GM23338 (cell line): ENCODE measurements around the gene TRAF3. TPM values are rescaled to one million over a fixed set of nuclear protein-coding genes. Genes with fewer than 3 reads are reported as not detected.

Source experiments
- ATAC-seq: fragments of 200-7000 bp; cut with Tn5 transposase; 3 replicates; pipeline ENCODE4 v1.9.1; 2020
- DNase-seq: peaks from one replicate; pipeline ENCODE4 v3.0.0-alpha.2; 2015; ENCODE audit warnings: low spot score
- H2AFZ ChIP-seq: fragments of 200-600 bp; sonication (generic); 2 replicates; pipeline ENCODE4 v1.8.0; 2016; ENCODE audit warnings: antibody characterized with exemption, mild to moderate bottlenecking, moderate library complexity
- H3F3A ChIP-seq: fragments of 200-600 bp; sonication (generic); replicated peaks from 2 replicates; pipeline ENCODE4 v1.8.0; 2017; ENCODE audit warnings: antibody characterized with exemption, mixed run types, low read depth
- H3K27ac ChIP-seq: fragments of 200-600 bp; sonication (generic); 2 replicates; pipeline ENCODE4 v1.6.1; 2016; ENCODE audit warnings: low read depth
- H3K27me3 ChIP-seq: fragments of 200-600 bp; sonication (generic); 2 replicates; pipeline ENCODE4 v1.8.0; 2016; ENCODE audit warnings: mild to moderate bottlenecking, mixed run types, moderate library complexity; ENCODE audit not compliant: insufficient read depth
- H3K36me3 ChIP-seq: fragments of 200-600 bp; sonication (generic); 2 replicates; pipeline ENCODE4 v1.8.0; 2016; ENCODE audit warnings: mild to moderate bottlenecking; ENCODE audit not compliant: insufficient read depth
- H3K4me1 ChIP-seq: fragments of 200-600 bp; sonication (generic); 2 replicates; pipeline ENCODE4 v1.8.0; 2016; ENCODE audit warnings: mild to moderate bottlenecking, moderate library complexity; ENCODE audit not compliant: insufficient read depth
- H3K4me2 ChIP-seq: fragments of 200-600 bp; sonication (generic); 2 replicates; pipeline ENCODE4 v1.7.1; 2017; ENCODE audit warnings: mixed run types
- H3K4me3 ChIP-seq: fragments of 200-600 bp; sonication (generic); 2 replicates; pipeline ENCODE4 v1.6.1; 2016; ENCODE audit warnings: mixed run types
- H3K79me2 ChIP-seq: fragments of 200-600 bp; sonication (generic); replicated peaks from 2 replicates; pipeline ENCODE4 v1.8.0; 2017; ENCODE audit warnings: mild to moderate bottlenecking; ENCODE audit not compliant: insufficient read depth
- H3K9me2 ChIP-seq: fragments of 200-600 bp; sonication (generic); 2 replicates; pipeline ENCODE4 v1.8.0; 2017; ENCODE audit not compliant: insufficient read depth
- H4K20me1 ChIP-seq: fragments of 200-600 bp; sonication (generic); replicated peaks from 2 replicates; pipeline ENCODE4 v1.8.0; 2017; ENCODE audit warnings: mild to moderate bottlenecking; ENCODE audit not compliant: insufficient read depth
- H3K27ac Mint-ChIP-seq: 2 replicates; pipeline ENCODE4 v1.8.0; 2020; ENCODE audit warnings: inconsistent platforms, mild to moderate bottlenecking, moderate library complexity, mixed read lengths
- H3K27me3 Mint-ChIP-seq: 3 replicates; pipeline ENCODE4 v1.8.0; 2022; ENCODE audit warnings: low read depth, mild to moderate bottlenecking, moderate library complexity, mixed read lengths, inconsistent platforms; ENCODE audit not compliant: insufficient read depth, poor library complexity
- H3K36me3 Mint-ChIP-seq: 3 replicates; pipeline ENCODE4 v1.8.0; 2021; ENCODE audit warnings: low read depth, mild to moderate bottlenecking, inconsistent platforms, moderate library complexity, mixed read lengths
- H3K4me1 Mint-ChIP-seq: 3 replicates; pipeline ENCODE4 v1.8.0; 2020; ENCODE audit warnings: mild to moderate bottlenecking, inconsistent platforms, mixed read lengths
- H3K4me3 Mint-ChIP-seq: 3 replicates; pipeline ENCODE4 v1.8.0; 2021; ENCODE audit warnings: moderate library complexity, mild to moderate bottlenecking, inconsistent platforms, mixed read lengths
- H3K9me3 Mint-ChIP-seq: 3 replicates; pipeline ENCODE4 v1.8.0; 2020; ENCODE audit warnings: moderate library complexity, mild to moderate bottlenecking, inconsistent platforms, mixed read lengths
- CREB1 ChIP-seq: fragments of 250-450 bp; sonication (Bioruptor Pico); IDR thresholded peaks from 2 replicates; pipeline ENCODE4 v1.5.0; 2020; ENCODE audit warnings: low read depth, mild to moderate bottlenecking, moderate library complexity
- EZH2phosphoT487 ChIP-seq: fragments of 200-600 bp; sonication (generic); IDR thresholded peaks from one replicate; pipeline ENCODE4 v1.8.1; 2018; ENCODE audit warnings: antibody characterized with exemption; ENCODE audit not compliant: unreplicated experiment
- JUNB ChIP-seq: IDR thresholded peaks from one replicate; pipeline ENCODE4 v1.6.1; 2016; ENCODE audit warnings: antibody characterized with exemption; ENCODE audit not compliant: unreplicated experiment
- NANOG ChIP-seq: IDR thresholded peaks from 2 replicates; pipeline ENCODE4 v1.6.1; 2016; ENCODE audit warnings: antibody characterized with exemption, borderline replicate concordance
- POLR2AphosphoS5 ChIP-seq: IDR thresholded peaks from 2 replicates; pipeline ENCODE4 v1.6.1; 2016; ENCODE audit warnings: antibody characterized with exemption, low read depth
- STAT1 ChIP-seq: IDR thresholded peaks from one replicate; pipeline ENCODE4 v1.6.1; 2016; ENCODE audit warnings: antibody characterized with exemption; ENCODE audit not compliant: unreplicated experiment
- ZNF114 ChIP-seq: fragments of 250-450 bp; sonication (Bioruptor Pico); IDR thresholded peaks from 2 replicates; pipeline ENCODE4 v1.5.0; 2020; ENCODE audit warnings: mild to moderate bottlenecking, moderate library complexity
- ZNF331 ChIP-seq: fragments of 250-450 bp; sonication (Bioruptor Pico); IDR thresholded peaks from 2 replicates; pipeline ENCODE4 v1.5.0; 2020; ENCODE audit warnings: low read depth, mild to moderate bottlenecking, moderate library complexity
- polyA plus RNA-seq: library from polyadenylated mRNA; unstranded; fragments of >200 nt; fragmentation: Nextera tagmentation; extraction: Ambion mirVana; gene quantifications from 2 replicates; pipeline ENCODE4 v1.2.1, GENCODE V29; 2016
- total RNA-seq: library from RNA; depleted of rRNA; stranded (reverse); fragments of >200 nt; shearing (Covaris generic); gene quantifications from 2 replicates; pipeline ENCODE4 v1.2.3, GENCODE V29; 2014
- TF ChIP-seq, protein P1 (sequence below): IDR thresholded peaks from 2 replicates; pipeline ENCODE4 v1.6.1; 2016; ENCODE audit warnings: antibody characterized with exemption
- TF ChIP-seq, protein P2 (sequence below), 2 experiments: fragments of 200-600 bp in 1 of 2; sonication (generic) in 1 of 2; conservative IDR thresholded peaks; 2 replicates each; pipeline versions ENCODE4 v1.5.1 to v1.6.1; 2016 to 2017; ENCODE audit warnings: antibody characterized with exemption in 2 of 2, low read depth in 2 of 2, mild to moderate bottlenecking in 2 of 2, moderate library complexity in 1 of 2
- TF ChIP-seq, protein P3 (sequence below): IDR thresholded peaks from one replicate; pipeline ENCODE4 v1.6.1; 2018; ENCODE audit warnings: antibody characterized with exemption; ENCODE audit not compliant: unreplicated experiment

The TRAF3 gene
- total and polyA plus RNA-seq, 2 experiments from 2014 or later: 3.7 to 9.3 TPM

DNA sequence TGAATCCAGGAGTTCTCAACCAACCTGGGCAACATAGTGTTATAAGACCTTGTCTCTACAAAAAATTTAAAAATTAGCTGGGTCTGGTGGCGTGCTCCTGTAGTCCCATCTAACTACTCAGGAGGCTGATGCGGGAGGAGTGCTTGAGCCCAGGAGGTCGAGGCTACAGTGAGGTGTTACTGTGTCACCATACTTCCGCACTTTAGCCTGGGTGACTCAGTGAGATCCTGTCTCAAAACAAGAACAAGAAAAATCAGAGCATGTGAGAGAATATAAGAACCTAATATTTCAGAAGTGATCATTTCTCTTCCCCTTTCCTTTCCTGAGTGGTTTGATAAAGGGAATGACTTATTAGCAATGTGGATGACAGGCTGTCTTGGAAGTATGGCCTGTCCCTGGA, 9.5 kb downstream of the TRAF3 start:
- no peak for DNase-seq
- ATAC-seq: no peak
- H3K4me3 ChIP-seq: no peak overlapping the region
- H4K20me1 ChIP-seq: no peaks in the 10 kb centered on the region
- no peaks in the 10 kb centered on the region; the same call in 1 of the 2 replicates for H3F3A ChIP-seq
- H3K36me3 Mint-ChIP-seq: peaks cover 4% of the 10 kb centered on the region; the same call in 1 of the 3 replicates
- peaks cover 71% of the 10 kb centered on the region for H3K79me2 ChIP-seq
- no peak overlapping the region for H3K27ac Mint-ChIP-seq
- H3K4me3 Mint-ChIP-seq: no peak overlapping the region
- H3K27me3 ChIP-seq: no peaks in the 10 kb centered on the region
- TF ChIP-seq ZNF331 (CRISPR knock-in tag): no peak
- H3K4me1 ChIP-seq: no peaks in the 10 kb centered on the region; the same call in 1 of the 2 replicates
- peaks cover 4% of the 10 kb centered on the region for H3K27me3 Mint-ChIP-seq
- H3K4me2 ChIP-seq: no peak overlapping the region
- H3K27ac ChIP-seq: no peak overlapping the region
- H2AFZ ChIP-seq: no peak overlapping the region
- H3K9me2 ChIP-seq: no peaks in the 10 kb centered on the region
- peaks cover 10% of the 10 kb centered on the region; the same call in 2 of the 3 replicates for H3K4me1 Mint-ChIP-seq
- peaks cover 4% of the 10 kb centered on the region; the same call in 2 of the 3 replicates for H3K9me3 Mint-ChIP-seq
- H3K36me3 ChIP-seq: no peaks in the 10 kb centered on the region

DNA sequence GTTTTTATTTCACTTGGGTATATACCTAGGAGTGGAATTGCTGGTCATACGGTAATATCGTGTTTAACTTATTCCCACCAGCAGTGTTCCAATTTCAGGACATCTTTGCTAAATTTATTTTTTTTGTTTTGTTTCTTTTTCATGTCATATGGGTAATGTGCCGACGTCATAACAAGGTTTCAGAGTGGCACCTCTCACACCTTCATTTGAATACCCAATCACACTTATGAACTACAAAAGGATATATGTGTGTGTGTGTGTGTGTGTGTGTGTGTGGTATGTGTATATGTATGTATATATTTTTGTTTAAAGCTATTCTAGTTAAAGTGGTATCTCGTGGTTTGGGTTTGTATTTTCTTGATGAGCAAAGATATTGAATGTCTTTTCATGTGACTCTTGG, 12.1 kb downstream of the TRAF3 start:
- Histone ChIP-seq H3F3A (no peaks in the 10 kb centered on the region; the same call in 1 of the 2 replicates), H3K79me2 (peaks cover 64% of the 10 kb centered on the region), H3K4me3 (no peak overlapping the region), H3K27ac (no peak overlapping the region), H3K4me1 (no peaks in the 10 kb centered on the region; the same call in 1 of the 2 replicates), H3K27me3 (no peaks in the 10 kb centered on the region), H3K4me2 (no peak overlapping the region), H4K20me1 (no peaks in the 10 kb centered on the region), H3K9me2 (no peaks in the 10 kb centered on the region), H2AFZ (no peak overlapping the region), H3K36me3 (no peaks in the 10 kb centered on the region)
- 0 out of 2 replicates have a peak overlapping the region, but pooled peaks have one; percentile 1 for H3K27ac Mint-ChIP-seq
- TF ChIP-seq POLR2AphosphoS5 (no peak), ZNF114 (no peak), CREB1 (CRISPR knock-in tag) (no peak), STAT1 (no peak), EZH2phosphoT487 (no peak), NANOG (no peak), ZNF331 (CRISPR knock-in tag) (no peak), JUNB (no peak)
- TF ChIP-seq, protein P1, sequence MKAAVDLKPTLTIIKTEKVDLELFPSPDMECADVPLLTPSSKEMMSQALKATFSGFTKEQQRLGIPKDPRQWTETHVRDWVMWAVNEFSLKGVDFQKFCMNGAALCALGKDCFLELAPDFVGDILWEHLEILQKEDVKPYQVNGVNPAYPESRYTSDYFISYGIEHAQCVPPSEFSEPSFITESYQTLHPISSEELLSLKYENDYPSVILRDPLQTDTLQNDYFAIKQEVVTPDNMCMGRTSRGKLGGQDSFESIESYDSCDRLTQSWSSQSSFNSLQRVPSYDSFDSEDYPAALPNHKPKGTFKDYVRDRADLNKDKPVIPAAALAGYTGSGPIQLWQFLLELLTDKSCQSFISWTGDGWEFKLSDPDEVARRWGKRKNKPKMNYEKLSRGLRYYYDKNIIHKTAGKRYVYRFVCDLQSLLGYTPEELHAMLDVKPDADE: no peak
- TF ChIP-seq, protein P2, sequence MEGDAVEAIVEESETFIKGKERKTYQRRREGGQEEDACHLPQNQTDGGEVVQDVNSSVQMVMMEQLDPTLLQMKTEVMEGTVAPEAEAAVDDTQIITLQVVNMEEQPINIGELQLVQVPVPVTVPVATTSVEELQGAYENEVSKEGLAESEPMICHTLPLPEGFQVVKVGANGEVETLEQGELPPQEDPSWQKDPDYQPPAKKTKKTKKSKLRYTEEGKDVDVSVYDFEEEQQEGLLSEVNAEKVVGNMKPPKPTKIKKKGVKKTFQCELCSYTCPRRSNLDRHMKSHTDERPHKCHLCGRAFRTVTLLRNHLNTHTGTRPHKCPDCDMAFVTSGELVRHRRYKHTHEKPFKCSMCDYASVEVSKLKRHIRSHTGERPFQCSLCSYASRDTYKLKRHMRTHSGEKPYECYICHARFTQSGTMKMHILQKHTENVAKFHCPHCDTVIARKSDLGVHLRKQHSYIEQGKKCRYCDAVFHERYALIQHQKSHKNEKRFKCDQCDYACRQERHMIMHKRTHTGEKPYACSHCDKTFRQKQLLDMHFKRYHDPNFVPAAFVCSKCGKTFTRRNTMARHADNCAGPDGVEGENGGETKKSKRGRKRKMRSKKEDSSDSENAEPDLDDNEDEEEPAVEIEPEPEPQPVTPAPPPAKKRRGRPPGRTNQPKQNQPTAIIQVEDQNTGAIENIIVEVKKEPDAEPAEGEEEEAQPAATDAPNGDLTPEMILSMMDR (conservative IDR thresholded peaks at IDR 0.05; ENCODE audit: low read depth in 2 of 2): no peak
- TF ChIP-seq, protein P3, sequence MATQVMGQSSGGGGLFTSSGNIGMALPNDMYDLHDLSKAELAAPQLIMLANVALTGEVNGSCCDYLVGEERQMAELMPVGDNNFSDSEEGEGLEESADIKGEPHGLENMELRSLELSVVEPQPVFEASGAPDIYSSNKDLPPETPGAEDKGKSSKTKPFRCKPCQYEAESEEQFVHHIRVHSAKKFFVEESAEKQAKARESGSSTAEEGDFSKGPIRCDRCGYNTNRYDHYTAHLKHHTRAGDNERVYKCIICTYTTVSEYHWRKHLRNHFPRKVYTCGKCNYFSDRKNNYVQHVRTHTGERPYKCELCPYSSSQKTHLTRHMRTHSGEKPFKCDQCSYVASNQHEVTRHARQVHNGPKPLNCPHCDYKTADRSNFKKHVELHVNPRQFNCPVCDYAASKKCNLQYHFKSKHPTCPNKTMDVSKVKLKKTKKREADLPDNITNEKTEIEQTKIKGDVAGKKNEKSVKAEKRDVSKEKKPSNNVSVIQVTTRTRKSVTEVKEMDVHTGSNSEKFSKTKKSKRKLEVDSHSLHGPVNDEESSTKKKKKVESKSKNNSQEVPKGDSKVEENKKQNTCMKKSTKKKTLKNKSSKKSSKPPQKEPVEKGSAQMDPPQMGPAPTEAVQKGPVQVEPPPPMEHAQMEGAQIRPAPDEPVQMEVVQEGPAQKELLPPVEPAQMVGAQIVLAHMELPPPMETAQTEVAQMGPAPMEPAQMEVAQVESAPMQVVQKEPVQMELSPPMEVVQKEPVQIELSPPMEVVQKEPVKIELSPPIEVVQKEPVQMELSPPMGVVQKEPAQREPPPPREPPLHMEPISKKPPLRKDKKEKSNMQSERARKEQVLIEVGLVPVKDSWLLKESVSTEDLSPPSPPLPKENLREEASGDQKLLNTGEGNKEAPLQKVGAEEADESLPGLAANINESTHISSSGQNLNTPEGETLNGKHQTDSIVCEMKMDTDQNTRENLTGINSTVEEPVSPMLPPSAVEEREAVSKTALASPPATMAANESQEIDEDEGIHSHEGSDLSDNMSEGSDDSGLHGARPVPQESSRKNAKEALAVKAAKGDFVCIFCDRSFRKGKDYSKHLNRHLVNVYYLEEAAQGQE: no peak
- peaks cover 10% of the 10 kb centered on the region; the same call in 2 of the 3 replicates for H3K4me1 Mint-ChIP-seq
- DNase-seq: no peak
- peaks cover 8% of the 10 kb centered on the region; the same call in 2 of the 3 replicates for H3K36me3 Mint-ChIP-seq
- no peak for ATAC-seq
- peaks cover 5% of the 10 kb centered on the region for H3K27me3 Mint-ChIP-seq
- peaks cover 17% of the 10 kb centered on the region for H3K9me3 Mint-ChIP-seq
- H3K4me3 Mint-ChIP-seq: no peak overlapping the region
